IMR-90 (cell line): Measurements from ENCODE around the gene PAPLN. TPM values are rescaled to one million over a fixed set of nuclear protein-coding genes. Genes with fewer than 3 reads are reported as not detected.
A peak's percentile ranks its signal among the peaks of the same experiment; 100 is the strongest.

ENCODE experiments used
- ATAC-seq: fragments of 200-7000 bp; cut with Tn5 transposase; 2 replicates; pipeline ENCODE4 v1.9.1; 2020; ENCODE audit warnings: low read depth, mild to moderate bottlenecking, moderate library complexity
- BruUV-seq: library from RNA; stranded (reverse); fragments of 400-500 nt; replicated peaks from 2 replicates; lab custom pipeline; 2021; lab: Mats Ljungman, UMichigan
- CTCF ChIA-PET: fragments of 300-600 bp; formaldehyde crosslinking; extraction: SDS; loops from one replicate; lab custom pipeline; 2021; ENCODE audit warnings: antibody characterized with exemption; lab: Yijun Ruan, JAX
- POLR2A ChIA-PET: fragments of 300-600 bp; sonication (Branson Sonifier 250); formaldehyde crosslinking; loops from one replicate; lab custom pipeline; 2022; ENCODE audit warnings: antibody characterized with exemption; ENCODE audit not compliant: unreplicated experiment; lab: Charles Lee
- DNase-seq: peaks from one replicate; pipeline ENCODE4 v3.0.0; 2013
- H2AFZ ChIP-seq: replicated peaks from 2 replicates; pipeline ENCODE3; 2013; ENCODE audit warnings: low read length, mild to moderate bottlenecking; ENCODE audit not compliant: poor library complexity
- H2AK5ac ChIP-seq: 2 replicates; pipeline ENCODE4 v1.6.1; 2013; ENCODE audit warnings: low read depth, low read length, inconsistent platforms
- H2AK9ac ChIP-seq: replicated peaks from 2 replicates; pipeline ENCODE3; 2013; ENCODE audit warnings: mild to moderate bottlenecking, low read depth, low read length, moderate library complexity; ENCODE audit not compliant: poor library complexity
- H2BK120ac ChIP-seq: 2 replicates; pipeline ENCODE4 v1.6.1; 2013; ENCODE audit warnings: low read depth, low read length, inconsistent platforms
- H2BK15ac ChIP-seq: 3 replicates; pipeline ENCODE4 v1.6.1; 2013; ENCODE audit warnings: low read depth, low read length, inconsistent platforms
- H2BK20ac ChIP-seq: 2 replicates; pipeline ENCODE4 v1.6.1; 2013; ENCODE audit warnings: low read depth, mild to moderate bottlenecking, inconsistent platforms, low read length, moderate library complexity
- H2BK5ac ChIP-seq: 2 replicates; pipeline ENCODE4 v1.6.1; 2013; ENCODE audit warnings: mild to moderate bottlenecking, low read depth, low read length, inconsistent platforms; ENCODE audit not compliant: poor library complexity, severe bottlenecking
- H3K14ac ChIP-seq: replicated peaks from 2 replicates; pipeline ENCODE4 v1.6.1; 2013; ENCODE audit warnings: low read depth, low read length, inconsistent platforms
- H3K18ac ChIP-seq: 2 replicates; pipeline ENCODE4 v1.6.1; 2013; ENCODE audit warnings: low read depth, low read length, control low read depth
- H3K23ac ChIP-seq: 2 replicates; pipeline ENCODE4 v1.6.1; 2013; ENCODE audit warnings: low read depth, low read length, inconsistent platforms
- H3K27ac ChIP-seq: 2 replicates; pipeline ENCODE4 v1.5.1; 2013; ENCODE audit warnings: mild to moderate bottlenecking, control low read depth, low read length; ENCODE audit not compliant: insufficient read depth
- H3K27me3 ChIP-seq: 2 replicates; pipeline ENCODE4 v1.6.1; 2013; ENCODE audit warnings: low read length; ENCODE audit not compliant: control insufficient read depth, insufficient read depth
- H3K36me3 ChIP-seq: 2 replicates; pipeline ENCODE4 v1.6.1; 2013; ENCODE audit warnings: low read length, mixed read lengths; ENCODE audit not compliant: control insufficient read depth, insufficient read depth
- H3K4ac ChIP-seq: 2 replicates; pipeline ENCODE4 v1.6.1; 2013; ENCODE audit warnings: low read depth, low read length, inconsistent platforms
- H3K4me1 ChIP-seq: 2 replicates; pipeline ENCODE4 v1.6.1; 2013; ENCODE audit warnings: low read length, mixed read lengths; ENCODE audit not compliant: control insufficient read depth, insufficient read depth
- H3K4me2 ChIP-seq: 2 replicates; pipeline ENCODE4 v1.6.1; 2013; ENCODE audit warnings: low read depth, mild to moderate bottlenecking, control low read depth, low read length, moderate library complexity
- H3K4me3 ChIP-seq: 2 replicates; pipeline ENCODE4 v1.5.1; 2013; ENCODE audit warnings: low read depth, mild to moderate bottlenecking, control low read depth, low read length, moderate library complexity; ENCODE audit not compliant: insufficient read depth
- H3K56ac ChIP-seq: 2 replicates; pipeline ENCODE4 v1.6.1; 2013; ENCODE audit warnings: low read length, inconsistent platforms; ENCODE audit not compliant: insufficient read depth; ENCODE audit errors: extremely low read depth
- H3K79me1 ChIP-seq, 2 experiments: 2 replicates each; pipeline ENCODE4 v1.6.1; 2013; ENCODE audit warnings: low read length in 2 of 2, inconsistent platforms in 1 of 2, low read depth in 1 of 2
- H3K9ac ChIP-seq: 2 replicates; pipeline ENCODE4 v1.6.1; 2013; ENCODE audit warnings: low read depth, low read length, control low read depth
- H3K9me1 ChIP-seq: 2 replicates; pipeline ENCODE4 v1.6.1; 2013; ENCODE audit warnings: low read length, inconsistent platforms; ENCODE audit not compliant: insufficient read depth
- H3K9me3 ChIP-seq: 2 replicates; pipeline ENCODE4 v1.6.1; 2013; ENCODE audit warnings: low read length; ENCODE audit not compliant: control insufficient read depth, insufficient read depth
- H4K20me1 ChIP-seq: 2 replicates; pipeline ENCODE4 v1.6.1; 2013; ENCODE audit warnings: low read length, inconsistent platforms; ENCODE audit not compliant: insufficient read depth
- H4K5ac ChIP-seq: 2 replicates; pipeline ENCODE4 v1.6.1; 2013; ENCODE audit warnings: mild to moderate bottlenecking, low read depth, low read length, control low read depth
- H4K8ac ChIP-seq, 2 experiments: 2 replicates each; pipeline ENCODE4 v1.6.1; 2013; ENCODE audit warnings: low read depth in 2 of 2, low read length in 2 of 2, control low read depth in 1 of 2, inconsistent platforms in 1 of 2
- H4K91ac ChIP-seq: 2 replicates; pipeline ENCODE4 v1.6.1; 2013; ENCODE audit warnings: low read depth, low read length, inconsistent platforms; ENCODE audit not compliant: insufficient read depth
- BHLHE40 ChIP-seq: fragments of 150-350 bp; IDR thresholded peaks from 2 replicates; pipeline ENCODE4 v1.6.1; 2016; ENCODE audit warnings: mild to moderate bottlenecking, low read depth, low read length
- CEBPB ChIP-seq: IDR thresholded peaks from 2 replicates; pipeline ENCODE4 v1.6.1; 2012; ENCODE audit warnings: low read depth, low read length, improper control_type of control experiment
- CHD1 ChIP-seq: IDR thresholded peaks from 2 replicates; pipeline ENCODE4 v1.6.1; 2012; ENCODE audit warnings: low read depth, low read length, improper control_type of control experiment
- FOS ChIP-seq: fragments of 150-350 bp; IDR thresholded peaks from 2 replicates; pipeline ENCODE4 v1.6.1; 2016; ENCODE audit warnings: low read depth, low read length
- MAFK ChIP-seq: IDR thresholded peaks from 2 replicates; pipeline ENCODE4 v1.6.1; 2012; ENCODE audit warnings: low read depth, low read length, improper control_type of control experiment
- MAZ ChIP-seq: IDR thresholded peaks from 2 replicates; pipeline ENCODE4 v1.6.1; 2012; ENCODE audit warnings: low read depth, mild to moderate bottlenecking, low read length, improper control_type of control experiment, moderate library complexity, borderline replicate concordance
- MXI1 ChIP-seq: IDR thresholded peaks from 2 replicates; pipeline ENCODE4 v1.6.1; 2012; ENCODE audit warnings: low read depth, mild to moderate bottlenecking, low read length, moderate library complexity, borderline replicate concordance
- NFE2L2 ChIP-seq: fragments of 150-350 bp; IDR thresholded peaks from 2 replicates; pipeline ENCODE4 v1.6.1; 2016; ENCODE audit warnings: low read depth, mild to moderate bottlenecking, low read length
- POLR2A ChIP-seq: IDR thresholded peaks from 2 replicates; pipeline ENCODE4 v1.6.1; 2012; ENCODE audit warnings: mild to moderate bottlenecking, low read depth, low read length
- RAD21 ChIP-seq: IDR thresholded peaks from 2 replicates; pipeline ENCODE4 v1.6.1; 2012; ENCODE audit warnings: low read length, improper control_type of control experiment
- RCOR1 ChIP-seq: IDR thresholded peaks from 2 replicates; pipeline ENCODE4 v1.6.1; 2012; ENCODE audit warnings: mild to moderate bottlenecking, low read length, improper control_type of control experiment; ENCODE audit not compliant: insufficient replicate concordance
- RFX5 ChIP-seq: IDR thresholded peaks from 2 replicates; pipeline ENCODE4 v1.8.0; 2012; ENCODE audit warnings: low read depth, mild to moderate bottlenecking, low read length, moderate library complexity
- SMC3 ChIP-seq: fragments of 150-350 bp; IDR thresholded peaks from 2 replicates; pipeline ENCODE4 v1.6.1; 2016; ENCODE audit warnings: low read depth, mild to moderate bottlenecking, antibody characterized with exemption, low read length, moderate library complexity
- WGBS, 2 experiments: methylation state at CpG; one replicate each; pipeline versions ENCODE4 v1.1.5 to v1.1.7; 2013; ENCODE audit warnings: missing lambda C conversion rate in 2 of 2; ENCODE audit not compliant: insufficient read length in 1 of 2; ENCODE audit errors: extremely low coverage in 2 of 2; 5-methylcytosine and 5-hydroxymethylcytosine counted together
- dilution Hi-C: fragments of 300-500 bp; cut with HindIII; formaldehyde crosslinking; loops from one replicate; pipeline ENCODE4 v1.14.3; 2018; ENCODE audit warnings: low sequenced_read_pairs; ENCODE audit not compliant: unreplicated experiment
- in situ Hi-C: fragments of 300-500 bp; cut with MboI; formaldehyde crosslinking; loops from 3 replicates; pipeline ENCODE4 v1.14.3; 2019; ENCODE audit warnings: low sequenced_read_pairs, inconsistent platforms, mixed read lengths
- intact Hi-C: fragments of 100-400 bp; cut with micrococcal nuclease; formaldehyde crosslinking; loops from 2 replicates; pipeline ENCODE4 v1.10.0; 2022
- polyA plus RNA-seq, 3 experiments: library from polyadenylated mRNA; depleted of rRNA; stranded (reverse); fragments of >200 nt; gene quantifications; 2 replicates each; pipeline ENCODE4 v1.2.3, GENCODE V29; 2012; ENCODE audit warnings: low replicate concordance in 1 of 3
- total RNA-seq: library from RNA; depleted of rRNA; stranded (reverse); fragments of >200 nt; gene quantifications from 2 replicates; pipeline ENCODE4 v1.2.3, GENCODE V29; 2012
- TF ChIP-seq, protein P1 (sequence below): fragments of 150-350 bp; IDR thresholded peaks from 2 replicates; pipeline ENCODE4 v1.6.1; 2016; ENCODE audit warnings: low read depth, mild to moderate bottlenecking, low read length, moderate library complexity, borderline replicate concordance
- TF ChIP-seq, protein P2 (sequence below): fragments of 150-350 bp; IDR thresholded peaks from 2 replicates; pipeline ENCODE4 v1.6.1; 2017; ENCODE audit warnings: mild to moderate bottlenecking, antibody characterized with exemption, low read length, low read depth

PAPLN gene
- total and polyA plus RNA-seq, 2 of the 4 experiments (the other 2 are of a cell fraction): 0.36 to 1.2 TPM

DNA sequence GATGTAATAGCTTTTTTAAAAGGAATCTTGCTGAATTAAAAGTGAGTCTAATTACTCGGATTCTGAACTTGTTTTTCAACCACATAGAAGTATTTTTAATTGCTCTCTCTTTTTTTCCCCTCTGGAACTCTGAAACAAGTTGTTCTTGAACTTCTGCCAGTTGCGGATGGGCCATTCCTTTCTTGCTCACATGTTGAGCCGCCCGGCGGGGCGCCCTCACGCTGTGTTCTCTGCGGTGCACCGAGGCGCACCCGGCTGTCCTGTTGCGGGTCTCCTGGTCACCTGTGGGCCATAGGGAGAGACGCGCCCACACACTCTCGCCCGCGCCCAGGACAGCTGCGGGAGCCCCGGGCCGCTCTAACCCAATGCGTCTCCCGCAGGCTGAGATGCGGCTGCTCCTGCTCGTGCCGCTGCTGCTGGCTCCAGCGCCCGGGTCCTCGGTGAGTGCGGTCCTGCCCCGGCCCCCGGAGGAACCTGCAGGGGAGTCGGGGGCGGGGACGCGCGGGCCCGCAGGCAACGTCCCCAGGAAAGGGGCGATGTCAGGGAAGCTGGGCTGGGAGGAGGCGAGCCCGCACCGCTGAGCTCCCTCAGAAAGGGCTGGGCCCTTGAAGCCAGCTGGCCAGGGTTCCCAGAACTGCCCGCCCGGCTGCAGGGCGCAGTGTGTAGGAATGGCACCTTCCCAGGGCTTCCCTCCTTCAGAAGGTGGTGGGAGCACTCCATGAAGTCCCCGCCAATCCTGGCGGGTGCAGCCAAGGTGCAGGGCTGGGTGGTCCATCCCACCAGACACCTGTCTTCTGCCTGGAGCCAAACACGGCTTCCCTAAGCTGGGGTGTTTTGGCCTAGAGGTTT, 2.3 kb downstream of the PAPLN start:
- no peak overlapping the region for H2BK15ac ChIP-seq
- intact Hi-C loops (no loop called here), in situ Hi-C loops (no loop called here), dilution Hi-C loops (no loop called here)
- H2AK5ac ChIP-seq: peak overlapping the region; percentile 31; the same call in 1 of the 2 replicates
- H2BK120ac ChIP-seq: no peak overlapping the region
- no peaks in the 10 kb centered on the region for H3K36me3 ChIP-seq
- H2AK9ac ChIP-seq: no peak overlapping the region
- peak overlapping the region; percentile 83 for H2AFZ ChIP-seq
- H3K9me1 ChIP-seq: peaks cover 4% of the 10 kb centered on the region
- no peak overlapping the region for H3K18ac ChIP-seq
- H3K4ac ChIP-seq: no peak overlapping the region
- H3K9me3 ChIP-seq: peaks cover 2% of the 10 kb centered on the region
- H4K8ac ChIP-seq: no peak overlapping the region
- H2BK20ac ChIP-seq: no peak overlapping the region; the same call in 1 of the 2 replicates
- ATAC-seq (peak; percentile 50), DNase-seq (peak; percentile 49)
- H4K91ac ChIP-seq: no peak overlapping the region
- no peak overlapping the region for H3K14ac ChIP-seq
- ChIA-PET POLR2A (no interaction called here), CTCF (interaction anchor here (0.6 kb wide), 1 partner anchor 33 kb away, joined by 3 read pairs; no protein-coding TSS in a partner anchor)
- no peak overlapping the region for H3K9ac ChIP-seq
- H3K56ac ChIP-seq: no peak overlapping the region
- 2% methylated on average over 26 of the region's 48 CpGs; no CpG with 5 or more reads in 1 of the 2 experiments for WGBS, 2 experiments
- no peak overlapping the region for H3K27ac ChIP-seq
- no peak overlapping the region for H4K5ac ChIP-seq
- 0 out of 4 replicates have a peak, but pooled peaks cover 0 to 4% of the 10 kb centered on the region in 2 experiments for H3K79me1 ChIP-seq
- H4K20me1 ChIP-seq: peaks cover 5% of the 10 kb centered on the region; the same call in 1 of the 2 replicates
- H3K23ac ChIP-seq: peak overlapping the region; percentile 7; the same call in 1 of the 2 replicates
- H2BK5ac ChIP-seq: no peak overlapping the region
- peak overlapping the region; percentile 23 for H3K4me2 ChIP-seq
- BruUV-seq: no TSS peak
- no peak overlapping the region; the same call in 1 of the 2 replicates for H3K4me3 ChIP-seq
- H3K4me1 ChIP-seq: peaks cover 21% of the 10 kb centered on the region
- peaks cover 49% of the 10 kb centered on the region for H3K27me3 ChIP-seq
- no peak for TF ChIP-seq RAD21
- TF ChIP-seq CHD1: no peak
- TF ChIP-seq NFE2L2: no peak
- no peak for TF ChIP-seq BHLHE40
- TF ChIP-seq, protein P1, sequence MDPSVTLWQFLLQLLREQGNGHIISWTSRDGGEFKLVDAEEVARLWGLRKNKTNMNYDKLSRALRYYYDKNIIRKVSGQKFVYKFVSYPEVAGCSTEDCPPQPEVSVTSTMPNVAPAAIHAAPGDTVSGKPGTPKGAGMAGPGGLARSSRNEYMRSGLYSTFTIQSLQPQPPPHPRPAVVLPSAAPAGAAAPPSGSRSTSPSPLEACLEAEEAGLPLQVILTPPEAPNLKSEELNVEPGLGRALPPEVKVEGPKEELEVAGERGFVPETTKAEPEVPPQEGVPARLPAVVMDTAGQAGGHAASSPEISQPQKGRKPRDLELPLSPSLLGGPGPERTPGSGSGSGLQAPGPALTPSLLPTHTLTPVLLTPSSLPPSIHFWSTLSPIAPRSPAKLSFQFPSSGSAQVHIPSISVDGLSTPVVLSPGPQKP: no peak
- no peak for TF ChIP-seq CEBPB
- no peak for TF ChIP-seq MAFK
- TF ChIP-seq POLR2A: no peak
- no peak for TF ChIP-seq RCOR1
- TF ChIP-seq, protein P2, sequence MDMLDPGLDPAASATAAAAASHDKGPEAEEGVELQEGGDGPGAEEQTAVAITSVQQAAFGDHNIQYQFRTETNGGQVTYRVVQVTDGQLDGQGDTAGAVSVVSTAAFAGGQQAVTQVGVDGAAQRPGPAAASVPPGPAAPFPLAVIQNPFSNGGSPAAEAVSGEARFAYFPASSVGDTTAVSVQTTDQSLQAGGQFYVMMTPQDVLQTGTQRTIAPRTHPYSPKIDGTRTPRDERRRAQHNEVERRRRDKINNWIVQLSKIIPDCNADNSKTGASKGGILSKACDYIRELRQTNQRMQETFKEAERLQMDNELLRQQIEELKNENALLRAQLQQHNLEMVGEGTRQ: no peak
- no peak for TF ChIP-seq SMC3
- TF ChIP-seq MAZ: no peak
- no peak for TF ChIP-seq MXI1
- TF ChIP-seq RFX5: no peak
- TF ChIP-seq FOS: no peak
